GM19035 (cell line): ENCODE measurements around the gene NPPC.
"Not testable (repeated sequence)": the region's sequence is repeated elsewhere in the genome, so short reads cannot be mapped to it uniquely, and the experiment has no call there.

ENCODE experiments used
- ATAC-seq: cut with Tn5 transposase; IDR thresholded peaks from one replicate; pipeline ENCODE4 v1.9.1; 2021; ENCODE audit not compliant: unreplicated experiment

NPPC gene

GRCh38 chr2:231891514-231891905 lies 34.7 kb downstream of the NPPC start:
- no peak for ATAC-seq

GRCh38 chr2:231890896-231891513 lies 35.2 kb downstream of the NPPC start:
- ATAC-seq, result no peak

- no peak for ATAC-seq
These were observed 38.4 kb downstream of the NPPC start for GRCh38 chr2:231887756-231888155.

- ATAC-seq, result no peak
These were observed 40.0 kb downstream of the NPPC start for GRCh38 chr2:231886071-231886681.

GRCh38 chr2:231884438-231885140 lies 41.6 kb downstream of the NPPC start:
- no peak for ATAC-seq

GRCh38 chr2:231883468-231883881 lies 42.7 kb downstream of the NPPC start:
- no peak for ATAC-seq

- no peak for ATAC-seq
These were observed 43.5 kb downstream of the NPPC start for GRCh38 chr2:231882646-231883045.

- ATAC-seq, result not testable (repeated sequence)
These were observed 45.8 kb downstream of the NPPC start for GRCh38 chr2:231880371-231880770.

GRCh38 chr2:231879216-231879615 lies 47.0 kb downstream of the NPPC start:
- no peak for ATAC-seq

GRCh38 chr2:231877533-231878456 lies 48.4 kb downstream of the NPPC start:
- ATAC-seq, result no peak

GRCh38 chr2:231874944-231875343 lies 51.3 kb downstream of the NPPC start:
- ATAC-seq, result no peak
